SW 1271 (cell line): Measurements from ENCODE around the gene PARD3B.

ENCODE experiments used
- DNase-seq, 2 experiments: peaks; one replicate each; lab custom pipeline; 2025; lab: John Stamatoyannopoulos, UW

The PARD3B gene

DNA sequence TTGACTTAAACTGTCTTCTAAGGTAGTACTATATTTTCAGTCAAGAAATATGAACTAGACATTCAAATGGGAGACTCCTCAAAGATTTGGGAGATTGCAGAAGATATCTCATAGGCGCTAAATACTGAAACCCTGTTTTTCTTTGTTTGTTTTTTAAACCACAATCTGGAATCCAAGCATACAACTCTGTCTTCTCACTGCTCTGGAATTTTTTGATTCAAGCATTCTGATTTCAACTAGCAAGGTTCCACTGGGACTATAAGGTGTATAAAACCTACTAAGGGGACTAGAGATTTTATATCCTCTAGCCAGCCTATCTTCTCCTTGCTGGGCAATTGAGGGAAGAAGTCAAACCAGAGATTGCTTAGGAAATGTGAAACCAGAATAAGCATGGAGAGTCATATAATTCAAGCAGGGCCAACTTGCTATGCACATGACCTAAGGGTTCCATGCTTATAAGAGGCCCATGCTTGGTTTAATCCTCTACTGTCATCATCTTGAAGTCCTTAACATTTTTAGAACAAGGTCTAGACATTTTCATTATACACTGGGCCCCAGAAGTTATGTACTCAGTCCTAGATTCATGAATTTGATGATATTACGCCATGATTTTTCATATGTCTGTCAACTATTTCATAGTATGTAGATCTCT is 405.5 kb downstream of the PARD3B start:
- no peak for DNase-seq

DNA sequence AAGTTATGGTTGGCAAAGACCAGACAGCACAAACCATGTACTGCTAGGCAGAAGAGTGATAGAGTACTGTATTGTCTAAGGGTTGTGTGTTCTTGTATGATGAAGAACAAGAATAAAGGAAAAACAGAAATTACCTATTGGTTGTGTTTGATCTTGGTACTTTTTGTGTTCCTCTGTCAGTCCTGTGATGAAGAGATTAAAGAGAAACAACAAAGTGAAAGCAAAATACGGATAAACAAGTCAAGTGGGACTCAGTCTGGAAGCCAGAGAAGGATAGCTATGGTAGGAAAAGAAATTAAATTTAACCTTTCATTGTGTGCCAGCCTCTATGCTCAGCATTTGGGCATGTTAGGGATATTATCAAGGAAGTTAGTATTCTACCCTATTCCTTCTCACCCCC is 413.1 kb downstream of the PARD3B start:
- DNase-seq, result no peak

DNA sequence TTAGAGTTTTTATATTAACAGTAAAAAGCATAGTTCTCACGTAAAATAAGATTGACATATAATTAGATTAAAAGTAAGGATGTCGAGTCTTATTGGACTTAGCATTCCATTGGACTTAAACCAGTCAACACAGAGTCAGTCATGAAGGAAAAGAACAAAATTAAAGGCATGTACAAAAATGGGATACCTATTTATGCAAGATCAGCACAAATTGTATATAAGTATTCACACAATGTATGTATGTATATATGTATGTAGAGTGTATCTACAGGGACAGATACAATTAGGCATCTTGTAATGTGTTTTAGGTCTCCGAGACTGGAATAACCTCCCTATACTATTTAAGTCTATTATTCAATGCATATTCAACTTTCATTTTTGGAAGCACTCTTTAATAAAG is 419.1 kb downstream of the PARD3B start:
- DNase-seq, result no peak

DNA sequence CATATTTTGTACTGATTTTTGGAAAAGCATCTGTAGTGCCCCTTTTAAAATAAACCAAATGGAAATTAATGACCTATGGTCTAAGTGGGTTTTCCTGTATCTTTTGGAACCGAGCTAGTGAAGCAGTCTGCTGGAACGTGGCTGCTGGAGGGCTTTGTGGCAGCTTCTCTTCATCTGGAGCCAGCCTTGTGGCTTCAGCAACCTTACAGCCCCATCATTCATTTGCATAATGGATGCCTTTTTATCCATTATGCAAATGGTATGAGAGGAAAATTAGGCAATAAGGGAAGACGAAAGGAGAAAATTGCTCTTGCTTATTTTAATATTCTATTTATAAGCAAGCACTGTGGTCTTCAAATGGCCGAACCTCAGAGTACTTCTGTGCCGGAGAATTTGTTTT is 421.0 kb downstream of the PARD3B start:
- no peak for DNase-seq

DNA sequence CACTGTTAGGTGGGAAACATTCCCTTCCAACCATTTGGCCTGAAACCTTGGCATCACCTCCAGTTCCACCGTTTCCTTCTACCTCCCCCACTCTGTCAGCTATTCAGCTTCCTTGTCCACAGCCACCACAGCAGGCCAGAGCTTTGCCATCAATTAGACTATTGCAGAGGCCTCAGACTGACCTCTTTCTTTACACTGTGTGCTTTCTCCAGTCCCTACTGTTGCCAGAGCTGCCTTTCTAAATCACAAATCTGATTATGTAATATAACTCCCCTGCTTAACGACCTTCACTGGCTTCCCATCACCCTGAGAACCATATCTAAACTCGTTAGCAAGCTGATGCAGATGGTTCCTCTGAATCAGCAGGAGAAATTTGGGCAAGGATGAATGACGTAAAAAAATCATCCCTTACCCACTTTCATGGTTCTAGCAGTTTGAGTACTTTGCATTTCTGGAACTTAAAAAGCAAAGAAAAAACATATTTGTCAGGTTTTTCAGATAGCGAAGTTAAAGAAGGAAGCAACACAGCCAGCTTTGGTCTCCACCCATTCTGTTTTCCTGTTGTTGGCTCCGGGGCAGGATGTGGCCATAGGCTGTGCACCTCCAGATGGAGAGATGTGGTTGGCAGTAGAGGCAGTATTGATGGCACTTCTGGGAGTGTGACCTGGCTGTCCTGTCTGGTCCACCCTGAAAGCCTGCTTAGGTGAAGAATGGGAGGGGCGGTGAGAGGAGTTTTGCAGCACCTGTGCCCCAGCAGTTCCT is 422.1 kb downstream of the PARD3B start:
- no peak for DNase-seq

DNA sequence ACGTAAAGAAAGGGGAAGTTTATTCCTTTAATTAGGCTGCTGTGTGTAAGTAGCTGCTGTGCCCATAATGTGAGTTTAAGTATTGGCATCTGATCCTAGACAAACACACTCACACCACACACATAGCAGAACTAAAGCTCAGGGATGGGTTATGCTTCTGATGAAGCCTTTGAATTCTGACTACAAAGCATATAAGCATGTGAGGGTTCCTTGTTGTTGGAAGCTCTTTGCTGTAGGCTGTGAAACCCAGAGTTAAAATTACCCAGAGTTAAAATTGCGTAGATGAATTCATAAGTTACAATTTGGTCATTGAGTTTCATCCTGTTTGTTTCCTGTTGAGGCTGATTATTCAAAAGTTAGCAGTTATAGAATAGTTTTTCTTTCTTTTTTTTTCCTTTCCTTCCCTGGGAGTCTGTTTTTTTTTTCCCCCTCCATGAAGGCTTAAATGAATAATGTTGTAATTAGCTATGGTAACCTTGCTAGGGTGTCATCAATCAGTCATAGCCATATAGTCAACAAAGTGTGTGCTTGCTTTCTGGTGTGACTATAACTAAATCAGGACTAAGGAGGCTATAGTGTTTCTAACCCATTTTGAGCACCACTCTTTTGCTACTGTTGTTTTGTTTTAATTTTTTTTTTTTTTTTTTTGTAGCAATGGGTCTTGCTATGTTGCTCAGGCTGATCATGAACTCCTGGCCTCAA is 426.1 kb downstream of the PARD3B start:
- no peak for DNase-seq

DNA sequence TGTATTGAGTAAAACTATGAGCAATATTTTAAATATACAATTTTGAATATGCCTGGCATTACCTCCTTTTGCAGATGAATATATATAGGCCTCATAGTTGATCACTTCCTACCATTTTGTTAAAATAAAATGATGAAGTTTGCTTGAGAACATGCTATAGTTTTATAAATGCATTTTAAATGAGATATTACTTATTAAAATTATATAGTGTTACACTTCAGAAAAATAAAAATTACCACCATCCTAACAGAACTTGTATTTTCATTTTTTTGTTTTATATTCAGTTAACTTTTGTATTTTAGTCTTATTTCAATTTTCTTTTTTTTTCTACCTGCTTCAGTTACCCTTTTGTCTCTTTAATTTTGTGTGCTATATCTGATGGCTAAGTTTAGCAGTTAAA is 426.9 kb downstream of the PARD3B start:
- DNase-seq, result no peak

DNA sequence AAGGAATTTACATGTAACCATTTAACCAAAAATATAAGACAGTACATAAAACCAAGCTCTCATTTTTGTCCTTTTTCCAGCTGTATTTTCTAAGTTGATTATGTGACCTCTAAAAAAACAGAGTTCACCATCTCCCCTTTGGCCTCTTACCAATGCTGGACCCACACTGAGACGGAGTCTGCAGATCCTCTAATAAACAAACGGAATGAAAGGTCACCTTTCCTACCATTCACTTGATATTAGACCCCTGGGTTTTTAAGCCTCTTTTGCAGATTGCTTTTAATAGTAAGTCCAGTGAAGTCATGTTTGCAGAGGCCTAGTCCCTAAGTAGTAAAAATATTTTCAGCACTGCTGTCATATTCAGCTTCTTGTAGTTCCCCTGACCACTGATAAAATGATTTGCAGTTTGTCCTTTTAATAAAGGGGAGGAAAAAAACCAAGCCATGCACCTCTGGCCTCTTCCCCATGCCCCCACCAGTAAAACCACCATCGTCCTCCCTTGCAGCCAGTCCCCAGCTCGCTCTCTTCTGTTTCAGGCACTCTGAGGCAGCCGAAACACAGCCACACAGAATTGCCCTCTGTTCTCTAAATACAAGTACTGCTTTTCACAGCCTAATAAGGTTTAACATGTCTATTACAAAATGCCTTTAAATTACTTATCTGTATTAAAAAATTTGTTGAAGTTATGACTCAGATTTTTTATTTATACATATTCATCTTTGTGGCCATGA is 427.5 kb downstream of the PARD3B start:
- DNase-seq, result no peak

DNA sequence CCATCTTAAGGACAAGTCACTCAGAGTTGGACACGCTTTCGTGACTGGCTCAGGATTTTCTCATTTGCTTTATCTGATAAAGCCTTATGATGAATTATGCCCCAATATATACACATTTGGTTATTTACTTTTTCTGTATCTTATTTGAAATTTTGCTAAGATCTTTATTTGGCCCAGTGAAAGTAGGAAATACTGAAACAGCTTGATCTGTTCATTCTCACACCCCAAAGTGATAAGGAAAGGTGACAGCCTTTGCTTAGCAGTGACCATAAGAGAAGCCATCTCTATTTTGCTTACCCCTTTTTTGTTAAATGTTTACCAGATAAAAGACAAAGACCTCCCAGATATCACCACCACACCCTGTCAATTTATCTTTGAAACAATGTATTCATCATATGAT is 428.3 kb downstream of the PARD3B start:
- no peak for DNase-seq

DNA sequence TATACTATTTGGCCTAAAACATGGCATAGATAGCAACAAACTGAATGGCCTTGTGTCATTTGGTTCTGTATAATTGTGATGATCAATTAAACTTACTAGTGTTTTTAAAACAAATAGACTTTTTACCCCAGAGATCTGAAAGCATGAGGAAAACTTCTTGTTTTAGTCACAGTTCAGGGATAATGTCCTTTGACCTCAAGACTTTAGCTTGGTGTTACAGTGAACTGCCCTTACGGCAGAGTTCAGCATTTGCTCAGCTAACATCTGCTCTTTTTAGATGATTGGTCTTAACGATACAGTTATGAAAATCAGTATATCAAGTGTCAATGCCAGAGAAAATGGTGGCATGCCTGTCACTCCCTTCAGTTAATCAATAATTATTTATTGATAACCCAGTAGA is 429.2 kb downstream of the PARD3B start:
- DNase-seq, result no peak

DNA sequence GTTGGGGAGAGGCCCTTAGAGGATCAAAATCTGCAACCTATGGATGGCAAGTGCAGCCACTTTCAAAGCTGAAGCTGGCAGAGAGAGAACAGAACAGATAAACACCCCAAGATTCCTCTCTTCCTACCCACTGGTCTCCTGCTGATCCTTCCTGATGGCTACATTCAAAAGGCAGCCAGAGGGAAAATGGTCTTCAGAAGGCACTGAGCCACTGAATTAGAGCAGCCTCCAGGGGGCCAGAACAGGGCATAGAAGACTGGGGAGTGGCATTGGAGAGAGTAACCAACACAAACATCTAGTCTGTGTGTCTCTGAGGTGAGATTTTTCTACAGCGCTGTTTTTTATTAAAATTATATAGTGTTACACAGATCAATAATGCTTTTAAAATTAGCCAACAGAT is 432.6 kb downstream of the PARD3B start:
- no peak for DNase-seq

DNA sequence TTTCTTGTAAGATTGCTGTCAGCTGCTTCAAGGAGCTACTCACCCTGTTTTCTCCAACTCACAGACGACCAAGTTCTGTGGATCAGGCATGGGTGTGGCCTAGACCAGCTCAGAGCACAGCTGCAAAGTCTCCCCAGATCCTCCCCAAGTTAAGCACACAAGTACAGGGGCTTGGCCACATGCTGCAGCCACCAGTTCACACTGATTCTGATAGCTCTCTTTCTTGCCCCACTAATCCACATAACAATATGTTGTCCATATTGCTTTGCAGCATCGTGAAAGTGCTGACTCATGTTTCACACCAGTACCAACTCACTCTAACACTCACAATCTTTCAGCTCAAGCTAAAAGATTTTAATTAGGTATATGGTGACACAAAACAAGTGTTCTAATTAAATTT is 437.0 kb downstream of the PARD3B start:
- no peak for DNase-seq

DNA sequence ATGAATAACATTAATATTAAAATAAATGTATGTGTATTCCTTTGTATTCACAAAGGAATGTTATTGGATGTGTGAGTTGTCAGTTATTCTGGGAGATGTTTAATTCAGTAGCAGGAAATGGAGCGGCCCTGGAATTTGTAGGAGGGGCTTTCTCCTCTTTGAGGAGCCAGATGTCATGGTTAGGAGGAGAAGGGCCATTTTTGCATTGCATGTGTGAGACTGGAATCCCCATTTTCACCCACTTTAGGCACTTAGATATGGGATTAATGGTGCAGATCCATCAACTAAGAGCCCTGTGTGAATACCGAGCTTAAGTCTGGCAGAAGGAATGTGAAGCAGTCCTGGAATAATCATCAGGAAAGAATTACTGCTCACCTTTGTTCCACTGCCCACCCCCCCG is 439.2 kb downstream of the PARD3B start:
- no peak for DNase-seq

DNA sequence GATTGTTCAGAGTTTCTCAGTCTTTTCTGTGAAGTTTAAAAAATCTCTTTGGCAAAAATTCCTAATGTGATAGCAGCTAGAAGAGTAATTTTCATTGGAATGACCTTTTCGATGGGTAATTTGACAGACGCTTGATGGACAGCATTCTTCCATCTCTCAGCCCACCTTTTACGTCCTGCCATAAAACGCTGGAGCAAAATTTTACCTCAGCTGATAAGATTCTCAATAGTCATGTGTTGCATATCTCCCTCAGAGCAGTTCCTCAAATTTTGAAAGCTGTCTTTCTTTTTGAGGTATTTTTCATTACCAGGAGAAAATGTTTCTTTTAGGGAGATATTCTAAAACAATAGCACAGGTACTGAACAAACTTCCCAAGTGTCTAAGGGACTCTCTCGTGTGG is 441.4 kb downstream of the PARD3B start:
- DNase-seq, result no peak

DNA sequence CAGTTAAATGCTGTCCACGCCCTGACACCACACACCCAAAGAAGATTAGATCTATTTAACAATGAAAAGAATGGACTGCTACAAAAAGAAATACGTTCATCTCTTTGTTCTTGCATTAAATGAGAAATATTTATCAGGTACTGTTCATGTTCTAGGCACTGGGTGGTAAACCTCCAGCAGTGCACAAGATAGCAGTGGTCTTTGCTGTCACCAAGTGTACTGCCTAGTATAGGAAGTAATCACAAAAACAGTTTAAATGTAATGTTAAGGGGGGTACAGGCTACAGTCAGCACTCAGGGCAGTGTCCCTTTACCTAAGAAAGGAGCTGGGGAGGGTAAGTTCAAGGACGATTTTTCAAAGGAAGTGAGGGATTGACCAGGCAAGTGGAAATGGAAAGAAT is 443.6 kb downstream of the PARD3B start:
- no peak for DNase-seq

DNA sequence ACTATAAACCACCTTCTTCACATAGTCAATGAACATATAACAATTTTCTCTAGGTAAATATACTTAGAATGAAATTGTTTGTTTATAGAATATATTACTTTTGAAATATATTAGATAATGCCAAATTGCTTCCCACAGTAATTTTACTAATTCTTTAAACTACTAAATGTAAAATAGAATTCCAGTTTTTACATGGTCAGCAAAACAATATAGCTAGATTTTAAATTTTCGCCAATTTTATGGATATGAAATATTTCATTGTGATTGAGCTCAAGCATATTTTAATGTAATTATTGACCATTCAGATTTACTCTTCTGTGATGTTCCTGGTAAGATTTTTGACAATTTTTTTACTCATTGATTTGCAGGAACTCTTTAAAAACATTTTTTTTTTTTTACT is 444.6 kb downstream of the PARD3B start:
- DNase-seq, result no peak

DNA sequence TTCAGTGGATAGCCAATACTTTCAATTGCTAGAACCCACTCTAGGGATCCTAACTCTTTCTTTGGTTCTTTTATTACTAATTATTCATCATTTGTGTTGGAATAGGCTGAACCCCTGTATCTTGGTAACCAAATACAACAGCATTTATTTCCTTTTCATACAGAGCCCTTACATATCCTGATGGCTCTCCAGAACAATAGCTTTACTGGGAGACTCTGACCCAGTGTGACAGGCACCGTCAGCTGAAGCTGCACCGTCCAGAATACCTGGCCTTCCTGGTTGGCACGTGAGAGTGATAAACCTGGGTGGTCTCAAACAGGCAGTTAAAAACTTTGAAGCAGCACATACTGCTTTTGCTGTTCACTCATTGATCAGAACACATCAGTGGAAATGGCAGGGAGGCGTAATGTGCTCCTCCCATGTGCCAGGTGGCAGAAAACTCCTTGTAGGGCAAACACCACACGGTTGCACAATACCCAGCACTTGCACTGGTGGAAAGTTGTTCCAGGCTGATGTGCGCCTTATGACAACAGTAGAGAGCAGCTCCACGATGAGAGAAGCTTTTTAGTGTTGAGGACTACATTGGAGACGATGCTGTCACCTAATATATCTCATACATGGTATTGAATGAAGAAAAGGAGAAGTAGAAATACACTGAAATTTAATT is 456.2 kb downstream of the PARD3B start:
- DNase-seq, result no peak

DNA sequence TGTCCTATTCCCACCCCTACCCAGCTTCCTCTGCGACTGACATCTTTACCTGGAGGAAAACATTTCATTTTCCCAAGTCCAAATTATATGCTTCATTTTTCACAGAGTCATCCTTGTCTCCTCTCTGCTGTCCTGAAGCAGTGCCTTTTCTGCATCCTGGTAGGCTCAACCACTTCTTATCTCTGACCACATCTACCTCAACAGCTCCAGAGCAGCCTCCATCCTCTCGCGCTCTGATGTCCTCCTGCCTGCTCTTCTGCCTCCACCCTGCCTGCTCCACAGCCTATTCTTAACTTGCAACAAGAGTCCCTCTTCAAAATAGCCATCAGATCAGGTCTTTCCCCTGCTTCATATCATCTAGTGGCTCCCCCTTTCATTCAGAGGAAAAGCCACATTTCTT is 457.1 kb downstream of the PARD3B start:
- DNase-seq, result no peak

DNA sequence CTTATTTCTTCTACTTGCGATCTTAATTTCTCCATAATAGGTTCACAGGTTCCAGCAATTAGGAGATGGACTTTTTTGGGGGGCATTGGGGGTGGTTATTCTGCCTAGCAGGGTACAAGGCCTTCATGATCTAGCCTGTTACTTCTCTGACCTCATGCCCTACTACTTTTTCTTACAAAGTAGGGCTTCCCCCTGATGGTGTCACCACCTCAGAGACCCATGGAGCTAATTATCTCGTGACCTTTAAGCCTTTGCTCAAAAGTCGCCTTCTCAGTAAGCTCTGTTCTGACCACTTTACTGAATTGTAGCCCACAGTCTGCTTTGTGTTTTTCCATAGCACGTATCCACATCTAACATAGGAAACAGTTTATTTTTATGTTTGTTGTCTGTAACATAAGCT is 458.0 kb downstream of the PARD3B start:
- no peak for DNase-seq

DNA sequence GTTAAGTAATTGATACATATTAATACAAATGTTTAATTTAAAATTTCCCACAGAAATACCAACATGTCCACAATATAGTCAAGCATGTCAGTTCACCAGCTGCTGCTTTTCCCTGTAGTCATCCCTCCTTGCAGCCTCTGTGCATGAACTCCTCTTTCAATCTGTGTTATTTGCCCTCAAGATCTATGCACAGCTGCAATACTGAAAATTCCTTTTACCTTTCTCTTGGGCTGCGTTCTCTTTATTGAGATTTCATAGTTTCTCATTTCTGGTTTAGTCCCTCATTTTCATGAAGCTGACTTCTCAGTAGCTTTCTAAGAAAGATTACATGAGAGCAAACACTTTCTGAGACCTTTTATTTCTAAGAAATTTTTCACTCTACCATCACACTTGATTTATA is 464.9 kb downstream of the PARD3B start:
- no peak for DNase-seq

DNA sequence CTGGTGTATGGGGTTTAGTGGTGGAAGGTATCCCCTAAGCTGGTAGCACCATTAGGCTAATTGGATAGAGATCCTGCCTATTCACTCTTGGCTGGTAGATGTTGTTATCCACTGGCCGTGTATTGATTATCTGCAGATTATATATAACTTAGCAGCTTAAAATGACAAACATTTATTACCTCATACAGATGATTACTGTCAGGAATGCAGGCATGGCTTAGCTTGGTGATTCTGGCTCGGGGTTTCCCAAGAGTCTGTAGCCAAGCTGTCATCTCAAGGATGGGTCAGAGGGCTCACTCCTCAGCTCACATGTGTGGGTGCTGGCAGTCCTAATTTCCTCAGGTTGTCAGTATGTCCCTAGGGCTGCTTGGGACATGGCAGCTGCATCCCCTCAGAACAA is 465.8 kb downstream of the PARD3B start:
- no peak for DNase-seq

DNA sequence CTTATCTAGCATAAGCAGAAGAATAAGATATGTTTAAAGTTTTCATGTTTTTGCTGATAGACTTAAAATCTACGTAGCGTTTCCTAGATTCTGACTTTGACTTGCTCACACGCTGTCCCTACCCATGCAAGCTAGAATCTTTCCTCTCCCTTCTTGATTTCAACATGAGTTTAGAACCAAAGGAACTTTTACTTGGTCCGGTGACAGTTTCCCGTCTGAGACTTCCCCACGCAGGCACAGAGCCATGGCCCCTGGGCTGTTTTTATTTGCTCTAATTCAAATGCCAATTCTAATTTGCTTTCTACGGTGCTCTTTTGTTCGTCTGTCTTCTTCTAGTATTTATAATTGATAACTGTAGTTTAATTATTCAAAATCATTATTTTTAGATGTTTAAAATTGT is 467.7 kb downstream of the PARD3B start:
- no peak for DNase-seq
